Measurements from ENCODE around the gene OPN4.

The OPN4 gene

DNA sequence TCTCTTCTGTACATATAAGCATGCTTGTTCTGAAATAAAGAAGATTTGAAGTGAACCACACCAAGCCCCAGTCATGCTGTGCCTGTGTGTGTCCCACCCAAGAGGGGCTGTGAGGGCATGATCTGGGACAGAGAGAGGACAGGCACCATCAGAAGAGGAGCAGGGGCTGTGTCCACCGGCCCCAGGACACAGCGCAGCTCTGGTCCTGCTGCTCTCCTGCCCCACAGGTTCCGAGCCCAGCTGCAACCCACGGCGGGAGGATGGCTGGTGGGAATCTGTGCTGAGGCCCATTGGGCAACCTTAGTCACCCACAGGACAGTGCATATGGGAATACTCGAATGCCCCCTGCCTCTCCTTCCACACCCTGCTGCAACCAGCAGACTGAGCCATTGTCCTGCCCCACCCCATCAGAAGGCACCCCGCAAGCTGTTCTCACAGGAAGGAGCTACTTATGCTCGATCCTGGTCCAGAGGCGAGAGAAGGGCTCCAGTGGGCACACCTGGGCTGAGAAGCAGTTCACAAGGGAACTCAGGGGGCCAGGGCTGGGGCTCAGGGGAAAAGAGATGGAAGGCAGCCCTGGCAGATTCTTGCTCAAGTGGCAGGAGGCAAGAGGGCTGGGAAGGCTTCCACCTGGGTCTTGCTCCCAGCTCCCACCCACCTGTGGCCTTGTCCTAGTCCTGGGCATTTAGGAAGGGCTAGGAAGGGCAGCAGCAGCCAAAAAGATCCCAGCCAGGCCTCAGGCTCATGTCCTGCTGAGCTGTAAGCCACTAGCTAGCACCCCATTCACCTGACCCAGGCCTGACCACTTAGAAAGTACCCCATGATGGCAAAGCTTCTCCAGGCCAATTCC lies 45.9 kb downstream of the OPN4 start:
- DNase-seq (ENCODE audit: low spot score), result no peak

DNA sequence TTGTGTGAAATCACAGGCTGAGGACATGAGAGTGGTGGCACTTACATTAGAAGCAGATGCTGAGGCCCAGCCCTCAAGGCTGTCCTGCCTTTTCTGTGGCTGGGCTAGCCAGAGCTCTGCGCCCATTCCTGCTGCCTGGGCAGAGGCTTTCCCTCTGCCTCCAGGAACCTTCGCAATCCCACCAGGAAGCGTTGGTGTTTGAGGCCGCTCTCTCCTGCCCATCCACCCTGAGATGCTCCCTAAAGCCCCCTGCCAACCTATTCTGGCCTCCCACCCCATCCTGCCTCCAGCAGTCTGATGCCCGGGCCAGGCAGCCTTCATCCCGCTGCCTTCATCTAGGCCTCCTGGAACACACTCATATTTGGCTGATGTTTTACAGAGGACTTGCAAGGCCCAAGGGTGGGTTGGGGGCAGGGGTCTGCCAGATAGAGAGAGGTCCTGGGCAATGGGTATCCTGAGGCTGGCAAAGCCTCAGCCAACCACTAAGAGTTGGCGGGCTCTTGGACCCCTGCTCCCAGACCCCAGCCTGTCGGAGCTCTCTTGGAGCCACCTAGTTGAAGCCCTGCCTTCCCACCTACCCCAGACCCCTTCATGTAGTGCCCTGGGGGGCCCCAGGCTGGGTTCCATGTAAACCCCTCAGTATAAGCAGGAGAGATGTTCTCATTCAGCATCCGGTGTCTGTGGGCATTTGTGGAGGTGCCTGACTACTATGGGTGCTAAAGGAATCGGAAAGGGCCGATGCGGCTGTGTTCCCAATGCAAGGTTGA lies 46.7 kb downstream of the OPN4 start:
- DNase-seq (ENCODE audit: low spot score), result no peak

DNA sequence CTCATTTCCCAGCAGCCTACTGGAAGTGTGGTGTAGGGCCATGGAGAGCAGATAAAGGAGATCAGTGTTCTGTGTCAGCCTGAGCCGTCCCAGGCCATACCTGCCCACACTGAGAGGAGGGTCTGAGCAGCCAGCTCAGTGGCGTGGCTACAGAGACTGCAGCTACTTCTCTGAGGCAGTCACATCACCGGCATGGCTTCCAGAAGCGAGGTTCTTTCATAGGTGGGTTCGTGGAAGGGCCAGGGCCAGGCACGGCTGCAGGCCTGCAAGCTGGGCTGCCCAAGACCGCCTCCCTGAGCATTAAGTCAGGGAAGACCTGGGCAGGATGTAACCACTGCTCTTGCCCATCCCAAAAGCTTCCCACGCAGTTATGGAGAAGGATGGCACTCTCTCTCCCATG lies 48.8 kb downstream of the OPN4 start:
- no peak for DNase-seq (ENCODE audit: low spot score)

DNA sequence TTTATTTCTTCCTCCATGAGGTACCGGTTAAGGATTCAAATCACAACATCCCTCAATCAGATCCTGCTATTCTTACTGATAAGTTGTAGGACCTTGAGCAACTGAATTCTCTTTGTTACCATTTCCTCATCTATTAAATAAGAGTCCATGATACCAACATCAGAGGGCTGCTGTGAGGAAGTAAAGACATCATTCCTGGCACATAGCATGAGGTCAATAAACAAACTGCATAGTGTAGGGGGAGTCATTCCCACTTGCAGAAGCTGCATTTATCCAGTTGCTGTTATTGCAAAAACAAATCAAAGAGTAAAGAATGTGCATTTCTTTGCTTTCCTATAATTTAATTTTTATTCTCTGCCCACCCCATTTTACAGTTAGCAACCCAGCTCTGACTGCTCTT lies 50.8 kb downstream of the OPN4 start:
- no peak for DNase-seq (ENCODE audit: low spot score)

DNA sequence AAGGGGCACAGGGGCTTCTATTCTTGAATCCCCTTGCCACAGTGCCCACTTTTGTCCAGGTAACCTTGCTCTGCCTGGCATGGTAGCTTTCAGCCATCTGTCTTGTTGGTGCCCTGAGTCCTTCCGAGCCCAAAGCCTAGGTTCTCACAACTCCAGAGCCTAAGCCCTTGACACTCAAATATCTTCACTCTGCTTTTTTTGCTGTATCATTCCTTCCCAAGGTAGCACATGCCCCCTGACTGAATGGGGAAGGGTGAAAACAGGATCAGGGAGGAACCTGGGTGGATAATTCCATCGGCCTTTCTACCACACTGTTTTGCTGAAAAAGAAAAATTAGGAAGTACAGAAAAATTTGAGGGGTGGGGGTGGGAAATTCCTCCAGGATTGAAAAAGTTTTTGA lies 51.6 kb downstream of the OPN4 start:
- no peak for DNase-seq (ENCODE audit: low spot score)

DNA sequence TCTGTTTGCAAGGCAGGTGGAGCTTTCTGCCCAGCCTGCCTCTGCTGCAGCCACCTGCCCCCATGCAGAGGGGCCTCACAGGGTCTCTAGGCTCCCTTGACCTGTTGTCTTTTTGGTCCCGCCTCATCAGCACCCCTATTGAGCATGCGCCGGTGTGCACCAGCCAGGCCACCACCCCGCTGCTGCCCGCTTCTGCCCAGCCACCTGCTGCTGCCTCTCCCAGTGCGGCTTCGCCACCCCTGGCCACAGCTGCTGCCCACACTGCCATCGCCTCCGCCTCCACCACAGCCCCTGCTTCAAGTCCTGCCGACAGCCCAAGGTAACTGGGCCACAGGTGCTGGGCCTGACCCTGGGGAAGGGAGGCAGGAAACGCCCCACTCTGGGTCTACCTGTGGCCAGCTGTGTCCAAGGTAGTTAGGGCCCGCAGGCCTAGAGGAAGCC lies 52.1 kb downstream of the OPN4 start:
- no peak for DNase-seq (ENCODE audit: low spot score)

DNA sequence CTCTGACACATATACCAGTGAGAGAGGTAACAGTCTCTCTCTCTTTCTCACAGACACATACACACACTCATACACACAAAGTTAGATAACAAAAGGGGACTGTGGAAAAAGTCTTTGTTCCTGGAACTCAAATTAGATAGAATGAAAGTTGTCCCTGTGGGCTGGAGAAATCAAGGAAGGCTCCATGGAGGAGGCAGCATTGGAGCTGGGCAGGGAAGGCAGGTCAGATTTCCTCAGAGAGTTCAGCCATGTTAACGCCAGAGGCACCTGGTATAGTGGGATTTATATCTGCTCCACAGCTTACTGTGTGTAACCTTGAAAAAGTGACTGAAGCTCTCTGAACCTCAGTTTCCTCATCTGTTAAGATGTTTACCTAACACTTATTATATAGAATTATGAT lies 52.6 kb downstream of the OPN4 start:
- no peak for DNase-seq (ENCODE audit: low spot score)

DNA sequence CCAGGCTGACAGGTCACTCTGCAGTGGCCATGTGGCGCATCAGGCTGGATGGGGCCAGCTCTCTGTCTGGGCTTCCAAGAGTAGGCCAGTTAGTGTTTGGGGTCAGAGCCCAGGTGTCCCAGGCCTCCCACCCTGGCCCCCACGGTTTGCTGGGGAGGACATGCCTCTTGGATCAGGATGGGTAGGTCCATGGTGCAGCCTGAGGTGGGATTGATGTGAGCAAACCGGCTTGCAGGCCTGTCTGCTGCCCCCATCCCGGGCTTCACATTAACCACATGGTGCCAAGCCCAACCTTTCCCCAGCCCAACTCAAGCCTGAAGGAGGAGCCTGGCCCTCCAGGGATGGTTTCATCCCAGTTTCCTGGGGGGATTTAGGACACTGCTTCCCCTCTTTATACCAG lies 53.2 kb downstream of the OPN4 start:
- DNase-seq (ENCODE audit: low spot score), result no peak

DNA sequence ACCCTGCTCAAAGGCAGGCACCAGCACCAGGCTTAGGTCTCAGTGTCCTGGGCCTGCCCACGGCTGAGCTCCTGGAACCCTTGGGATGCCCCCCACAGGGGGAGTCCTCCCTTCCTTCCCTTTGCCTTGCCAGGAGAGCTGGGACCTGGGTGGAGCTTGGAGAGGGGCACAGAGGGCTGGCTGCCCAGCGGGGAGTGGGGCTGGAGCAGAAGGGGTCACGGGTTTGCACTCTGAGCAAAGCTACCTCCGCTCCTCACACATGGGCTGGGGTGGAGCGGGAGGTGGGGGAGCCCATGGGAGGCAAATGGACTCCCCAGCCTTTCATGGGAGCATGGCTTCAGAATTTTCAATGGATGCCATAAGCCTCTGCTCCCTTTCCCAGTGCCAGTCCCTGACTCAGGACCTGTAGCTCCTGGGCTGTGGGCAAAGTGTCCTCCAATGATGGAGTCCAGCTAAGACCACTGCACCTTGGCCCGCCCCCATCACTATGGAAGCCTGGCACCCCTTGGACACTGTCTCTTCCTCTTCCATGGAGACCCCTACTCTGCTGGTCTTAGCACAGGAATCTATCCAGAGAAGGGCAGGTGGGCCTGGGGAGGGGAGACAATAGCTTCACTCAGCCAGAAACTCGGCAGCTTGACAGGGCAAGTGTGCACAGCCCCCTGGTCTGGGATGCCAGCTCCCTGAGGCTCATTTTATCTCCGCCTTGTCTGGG lies 53.9 kb downstream of the OPN4 start:
- no peak for DNase-seq (ENCODE audit: low spot score)

DNA sequence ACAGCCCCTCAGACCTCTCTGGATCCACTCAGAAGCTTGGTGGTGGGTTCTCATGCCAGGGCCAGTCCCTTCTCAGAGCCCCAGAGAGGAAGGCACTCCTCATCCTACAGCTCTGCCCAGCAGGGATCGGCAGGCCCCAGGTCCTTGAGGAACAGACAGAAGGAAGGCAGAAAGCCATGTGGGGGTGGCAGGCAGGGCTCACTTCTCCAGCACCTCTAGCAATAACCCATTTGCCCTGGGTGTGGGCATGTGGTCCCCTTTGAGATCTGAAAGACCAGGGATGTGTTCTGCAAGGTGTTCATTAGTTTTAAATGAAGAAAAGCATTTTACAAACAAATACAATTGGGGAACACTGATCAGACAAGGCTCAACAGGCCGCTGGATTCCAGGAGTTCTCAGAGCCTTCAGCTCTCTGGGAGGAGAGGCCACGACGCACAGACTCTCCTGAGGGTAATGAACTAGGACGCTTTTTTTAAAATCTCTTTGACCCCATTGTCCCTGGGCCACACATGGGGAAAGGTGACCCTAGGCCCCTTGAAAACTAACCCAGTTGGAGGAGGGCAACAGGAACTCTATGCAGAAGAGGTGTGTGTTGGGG lies 54.5 kb downstream of the OPN4 start:
- DNase-seq (ENCODE audit: low spot score), result no peak

DNA sequence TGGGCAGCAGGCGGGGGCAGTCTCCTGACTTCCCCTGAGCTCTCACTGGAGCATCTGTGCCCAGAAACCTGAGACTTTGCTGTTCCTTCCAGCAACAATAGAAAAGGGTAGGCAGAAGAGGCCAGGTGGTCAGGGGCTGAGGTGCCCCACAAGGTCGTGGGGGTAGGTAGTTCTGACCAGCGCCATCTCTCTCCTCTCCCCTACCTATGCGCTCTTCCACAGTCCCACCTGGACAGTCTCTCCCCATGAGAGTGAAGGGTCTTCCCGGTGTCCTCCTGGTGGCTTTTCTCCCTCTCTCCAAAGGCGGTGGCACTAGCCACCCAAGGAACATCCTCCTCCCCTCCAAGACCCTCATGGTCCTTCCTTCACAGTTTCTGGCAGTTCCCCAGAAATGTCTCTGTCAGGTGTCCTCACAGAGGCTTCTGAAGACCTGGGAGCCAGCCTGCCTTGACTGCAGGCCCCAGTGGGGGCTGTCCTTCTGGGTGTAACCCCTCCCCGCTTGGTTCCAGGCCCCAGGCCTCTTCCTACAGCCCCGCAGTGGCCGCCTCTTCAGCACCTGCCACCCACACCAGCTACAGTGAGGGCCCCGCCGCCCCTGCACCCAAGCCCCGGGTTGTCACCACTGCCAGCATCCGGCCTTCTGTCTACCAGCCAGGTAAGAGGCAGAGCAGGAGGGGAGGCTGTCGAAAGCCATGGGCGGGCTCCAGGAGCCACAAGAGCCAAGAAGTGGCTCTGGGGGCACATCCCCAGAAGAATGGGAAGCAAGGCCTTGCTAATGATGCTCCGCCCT lies 55.2 kb downstream of the OPN4 start:
- DNase-seq (ENCODE audit: low spot score), result no peak

DNA sequence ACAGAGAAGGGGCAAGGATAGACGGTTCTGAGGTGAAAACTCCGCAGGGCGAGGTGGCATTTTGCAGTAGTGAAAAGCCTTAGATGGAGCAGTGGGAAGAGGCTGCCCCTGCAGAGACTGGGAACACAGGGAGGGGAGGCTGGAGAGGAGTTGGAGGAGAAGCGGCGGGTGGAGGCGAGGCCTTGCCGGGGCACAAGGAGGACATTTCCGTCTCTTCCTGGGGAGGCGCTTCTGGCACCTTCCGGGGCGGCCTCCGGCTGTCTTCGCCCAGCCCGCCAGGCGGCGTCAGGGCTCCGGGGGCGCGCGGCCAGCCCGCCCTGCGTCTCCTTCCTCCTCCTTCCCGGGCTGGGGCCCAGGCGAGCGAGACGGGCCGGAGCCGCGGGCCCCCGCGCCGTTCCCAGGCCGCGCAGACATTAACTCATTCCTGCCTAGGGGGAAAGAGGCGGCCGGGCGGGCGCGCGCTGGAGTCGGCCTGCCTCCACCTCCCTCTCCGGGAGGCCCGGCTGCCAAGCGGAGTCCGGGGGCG lies 56.7 kb downstream of the OPN4 start:
- peak; percentile 96 for DNase-seq (ENCODE audit: low spot score)

DNA sequence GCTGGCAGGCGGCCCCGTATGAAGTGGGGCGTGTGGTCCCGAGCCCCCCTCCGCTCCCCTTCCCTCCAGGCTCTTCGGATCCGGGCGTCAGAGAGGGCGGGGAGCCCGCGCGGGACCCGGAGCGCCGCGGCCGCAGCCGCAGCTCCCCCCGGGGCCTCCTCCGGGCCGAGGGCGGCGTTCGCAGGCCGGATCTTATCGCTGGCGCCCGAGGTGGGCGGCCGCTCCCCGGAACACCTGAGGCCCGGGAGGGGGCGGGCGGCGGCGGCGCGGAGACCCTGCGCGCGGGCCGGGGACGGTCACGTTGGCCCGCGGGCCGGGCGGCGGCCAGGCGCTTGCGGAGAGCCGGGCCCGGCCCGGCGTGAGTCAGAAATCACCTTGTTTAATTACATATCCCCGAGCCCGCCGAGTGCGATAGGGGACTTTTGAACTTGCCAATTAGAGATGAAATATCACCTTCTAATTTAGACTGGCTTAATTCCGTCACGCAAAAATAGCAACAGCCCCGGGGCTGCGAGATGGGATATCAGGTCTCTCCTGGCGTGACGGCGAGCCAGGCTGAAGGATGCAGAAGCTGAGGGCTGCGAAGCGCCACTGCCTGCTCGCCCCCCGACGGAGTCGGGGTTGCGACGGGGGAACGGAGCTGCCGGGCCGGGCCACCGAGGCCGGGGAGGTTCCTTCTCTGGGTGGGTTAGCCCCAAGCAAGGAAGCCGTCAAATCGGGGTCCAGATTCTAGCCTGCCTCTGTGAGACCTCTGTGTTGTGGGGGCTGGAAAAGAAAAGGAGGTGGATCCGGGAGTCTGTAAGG lies 57.4 kb downstream of the OPN4 start:
- DNase-seq (ENCODE audit: low spot score), result peak; percentile 46

DNA sequence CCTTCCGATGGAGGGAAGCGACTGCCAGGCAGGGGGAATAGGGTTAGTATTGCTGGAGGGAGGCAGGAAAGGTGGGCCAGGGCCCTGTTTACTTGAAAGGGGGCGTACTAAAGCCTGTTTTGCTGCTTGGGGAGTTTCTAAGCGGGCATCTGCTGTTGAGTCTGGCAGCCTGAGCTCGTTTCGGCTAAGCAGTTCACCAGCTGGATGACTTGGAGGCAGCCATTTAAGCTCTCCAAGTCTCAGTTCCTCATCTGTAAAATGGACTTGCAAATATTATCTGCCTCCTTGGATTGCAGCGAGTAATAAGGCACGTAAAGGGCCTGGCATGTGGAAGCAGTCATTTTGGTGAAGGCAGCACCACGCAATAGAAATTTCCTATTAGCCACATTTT lies 58.0 kb downstream of the OPN4 start:
- DNase-seq (ENCODE audit: low spot score), result no peak

DNA sequence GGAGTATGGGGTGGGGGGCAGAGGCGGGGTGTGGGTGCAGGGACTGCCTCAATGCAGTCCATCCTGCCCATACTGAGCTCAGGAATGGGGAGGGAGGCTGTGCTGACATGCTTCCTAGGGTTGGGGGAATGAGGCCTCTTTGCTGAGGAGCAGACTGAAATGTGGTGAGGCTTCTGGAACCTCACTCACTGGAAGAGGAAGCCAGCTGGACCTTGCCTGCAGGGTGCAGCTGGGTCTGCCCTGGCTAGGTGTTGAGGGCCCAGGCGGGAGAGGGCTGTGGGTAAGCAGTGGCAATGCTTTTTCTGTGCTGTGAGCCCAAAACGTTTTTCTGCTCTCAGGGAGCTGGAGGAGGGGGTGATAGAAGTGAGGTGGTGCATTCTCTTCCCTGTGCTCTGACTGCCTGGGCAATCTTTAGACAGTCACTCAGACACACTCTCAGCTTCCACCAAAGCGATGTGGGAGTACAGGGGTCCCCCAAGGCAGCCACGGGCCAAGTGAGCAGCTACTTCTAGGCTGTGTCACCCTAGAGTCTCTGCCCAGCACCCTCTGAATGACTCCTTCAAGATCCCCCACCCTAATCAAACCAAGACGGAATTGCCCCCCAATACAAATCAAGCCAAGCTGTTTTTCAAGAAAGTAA lies 60.9 kb downstream of the OPN4 start:
- no peak for DNase-seq (ENCODE audit: low spot score)

DNA sequence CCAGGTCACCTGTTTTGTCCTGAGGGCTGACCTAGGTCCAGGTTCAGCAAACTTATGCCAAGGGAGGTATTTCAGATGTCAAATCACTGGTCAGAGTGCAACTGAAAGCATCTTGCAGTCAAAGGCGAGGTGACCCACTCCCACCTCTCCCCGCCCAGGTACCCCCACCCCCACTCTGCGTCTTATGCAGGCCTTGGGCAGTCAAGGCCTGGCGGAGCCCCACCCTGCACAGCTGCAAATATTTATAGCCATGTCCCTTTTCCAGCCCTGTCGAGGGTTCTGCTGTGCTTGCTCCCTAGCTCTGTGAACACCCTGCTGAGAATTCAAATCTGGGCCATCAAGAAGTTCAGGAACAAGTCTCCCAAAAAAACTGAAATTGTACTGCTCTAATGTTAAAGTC lies 61.5 kb downstream of the OPN4 start:
- DNase-seq (ENCODE audit: low spot score), result no peak

All from AG08395 (cell line).